HEK293 (cell line): ENCODE data around the gene TMEM259.

ENCODE experiments used
- ATF2 ChIP-seq: fragments of 450-650 bp; formaldehyde crosslinking; IDR thresholded peaks from 2 replicates; pipeline ENCODE4 v1.5.1; 2016; ENCODE audit warnings: missing biosample characterization, missing genetic modification characterization, low read depth
- GFI1B ChIP-seq: fragments of 450-650 bp; formaldehyde crosslinking; IDR thresholded peaks from 2 replicates; pipeline ENCODE4 v1.5.1; 2016; ENCODE audit warnings: missing biosample characterization, missing genetic modification characterization
- GLI2 ChIP-seq: fragments of 450-650 bp; formaldehyde crosslinking; IDR thresholded peaks from 2 replicates; pipeline ENCODE4; 2017; ENCODE audit warnings: missing biosample characterization, missing genetic modification characterization, low read depth, borderline replicate concordance
- KLF7 ChIP-seq: fragments of 450-650 bp; formaldehyde crosslinking; IDR thresholded peaks from 2 replicates; pipeline ENCODE4 v1.5.1; 2016; ENCODE audit warnings: missing biosample characterization, missing genetic modification characterization, borderline replicate concordance
- REST ChIP-seq: fragments of 450-650 bp; formaldehyde crosslinking; IDR thresholded peaks from 2 replicates; pipeline ENCODE4 v1.5.1; 2016; ENCODE audit warnings: missing biosample characterization, missing genetic modification characterization
- SCRT1 ChIP-seq: fragments of 450-650 bp; formaldehyde crosslinking; IDR thresholded peaks from 2 replicates; pipeline ENCODE4 v1.5.1; 2016; ENCODE audit warnings: missing biosample characterization, missing genetic modification characterization, borderline replicate concordance
- SETDB1 ChIP-seq: IDR thresholded peaks from one replicate; pipeline ENCODE4 v1.6.1; 2017; ENCODE audit warnings: mild to moderate bottlenecking, low read length, moderate library complexity, mixed read lengths; ENCODE audit not compliant: insufficient read length
- SP3 ChIP-seq: fragments of 450-650 bp; formaldehyde crosslinking; IDR thresholded peaks from 2 replicates; pipeline ENCODE4 v1.5.1; 2016; ENCODE audit warnings: missing biosample characterization, missing genetic modification characterization
- ZNF157 ChIP-seq: fragments of 450-650 bp; formaldehyde crosslinking; IDR thresholded peaks from 2 replicates; pipeline ENCODE4 v1.5.1; 2016; ENCODE audit warnings: missing biosample characterization, missing genetic modification characterization
- ZNF169 ChIP-seq: fragments of 450-650 bp; formaldehyde crosslinking; IDR thresholded peaks from 2 replicates; pipeline ENCODE4 v1.5.1; 2016; ENCODE audit warnings: missing biosample characterization, missing genetic modification characterization
- ZNF2 ChIP-seq: fragments of 450-650 bp; formaldehyde crosslinking; IDR thresholded peaks from 2 replicates; pipeline ENCODE4 v1.5.1; 2016; ENCODE audit warnings: missing biosample characterization, missing genetic modification characterization
- ZNF211 ChIP-seq: fragments of 450-650 bp; formaldehyde crosslinking; IDR thresholded peaks from 2 replicates; pipeline ENCODE4 v1.5.1; 2016; ENCODE audit warnings: low read depth, missing biosample characterization, missing genetic modification characterization
- ZNF223 ChIP-seq: fragments of 450-650 bp; formaldehyde crosslinking; IDR thresholded peaks from 2 replicates; pipeline ENCODE4 v1.5.1; 2016; ENCODE audit warnings: missing biosample characterization, missing genetic modification characterization
- ZNF324 ChIP-seq: fragments of 450-650 bp; formaldehyde crosslinking; IDR thresholded peaks from 2 replicates; pipeline ENCODE4 v1.5.1; 2016; ENCODE audit warnings: missing biosample characterization, missing genetic modification characterization
- ZNF394 ChIP-seq: fragments of 450-650 bp; formaldehyde crosslinking; IDR thresholded peaks from 2 replicates; pipeline ENCODE4 v1.5.1; 2016; ENCODE audit warnings: missing biosample characterization, missing genetic modification characterization, mild to moderate bottlenecking, moderate library complexity, borderline replicate concordance
- ZNF423 ChIP-seq: fragments of 450-650 bp; formaldehyde crosslinking; IDR thresholded peaks from 2 replicates; pipeline ENCODE4 v1.5.1; 2016; ENCODE audit warnings: missing biosample characterization, missing genetic modification characterization
- ZNF433 ChIP-seq: fragments of 450-650 bp; formaldehyde crosslinking; IDR thresholded peaks from 2 replicates; pipeline ENCODE4 v1.5.1; 2016; ENCODE audit warnings: missing biosample characterization, missing genetic modification characterization, low read depth
- ZNF488 ChIP-seq: fragments of 450-650 bp; formaldehyde crosslinking; IDR thresholded peaks from 2 replicates; pipeline ENCODE4 v1.5.1; 2016; ENCODE audit warnings: missing biosample characterization, missing genetic modification characterization
- ZNF513 ChIP-seq: fragments of 450-650 bp; IDR thresholded peaks from 2 replicates; pipeline ENCODE4 v1.5.1; 2018; ENCODE audit warnings: missing biosample characterization, missing genetic modification characterization
- ZNF514 ChIP-seq: fragments of 450-650 bp; formaldehyde crosslinking; IDR thresholded peaks from 2 replicates; pipeline ENCODE4 v1.5.1; 2016; ENCODE audit warnings: missing biosample characterization, missing genetic modification characterization
- ZNF555 ChIP-seq: fragments of 450-650 bp; formaldehyde crosslinking; conservative IDR thresholded peaks from 2 replicates; pipeline ENCODE4 v1.5.1; 2017; ENCODE audit warnings: missing biosample characterization, mild to moderate bottlenecking, missing genetic modification characterization, inconsistent platforms
- ZNF558 ChIP-seq: fragments of 450-650 bp; formaldehyde crosslinking; IDR thresholded peaks from 2 replicates; pipeline ENCODE4 v1.5.1; 2016; ENCODE audit warnings: missing biosample characterization, missing genetic modification characterization
- ZNF560 ChIP-seq: fragments of 450-650 bp; formaldehyde crosslinking; IDR thresholded peaks from 2 replicates; pipeline ENCODE4 v1.5.1; 2017; ENCODE audit warnings: missing biosample characterization, missing genetic modification characterization, borderline replicate concordance
- ZNF664 ChIP-seq: fragments of 450-650 bp; formaldehyde crosslinking; IDR thresholded peaks from 2 replicates; pipeline ENCODE4 v1.5.1; 2016; ENCODE audit warnings: missing biosample characterization, missing genetic modification characterization
- ZNF747 ChIP-seq: fragments of 450-650 bp; formaldehyde crosslinking; IDR thresholded peaks from 2 replicates; pipeline ENCODE4 v1.5.1; 2016; ENCODE audit warnings: missing biosample characterization, missing genetic modification characterization
- TF ChIP-seq, protein P1 (sequence below): sonication (generic); formaldehyde crosslinking; IDR thresholded peaks from 2 replicates; pipeline ENCODE4 v1.8.1; 2022; ENCODE audit warnings: mild to moderate bottlenecking, moderate library complexity, missing genetic modification reagents
- TF ChIP-seq, protein P2 (sequence below): fragments of 450-650 bp; formaldehyde crosslinking; IDR thresholded peaks from 2 replicates; pipeline ENCODE4 v1.5.1; 2016; ENCODE audit warnings: missing biosample characterization, missing genetic modification characterization

The TMEM259 gene

GRCh38 chr19:1000095-1000494, 20.8 kb downstream of the TMEM259 start, which contains the start of gene GRIN3B (continued):
- TF ChIP-seq REST (no peak), GFI1B (no peak), ZNF169 (tag by site-specific recombination) (no peak), SETDB1 (no peak), ZNF211 (no peak), ZNF488 (tag by site-specific recombination) (no peak), ZNF555 (tag by site-specific recombination) (no peak), SCRT1 (tag by site-specific recombination) (no peak), ZNF223 (tag by site-specific recombination) (no peak), ZNF2 (peak; percentile 43; the same call in 1 of the 2 replicates), SP3 (tag by site-specific recombination) (peak; percentile 45; the same call in 1 of the 2 replicates), ZNF157 (tag by site-specific recombination) (no peak), ZNF324 (no peak), ZNF664 (tag by site-specific recombination) (no peak), ZNF747 (tag by site-specific recombination) (no peak), ZNF514 (tag by site-specific recombination) (no peak), ZNF394 (tag by site-specific recombination) (no peak), ZNF433 (no peak), ZNF513 (tag by site-specific recombination) (no peak), ZNF558 (no peak), ATF2 (tag by site-specific recombination) (no peak), KLF7 (peak; percentile 75; the same call in 1 of the 2 replicates), ZNF560 (tag by site-specific recombination) (0 out of 2 replicates have a peak, but pooled peaks have one; percentile 6), GLI2 (no peak), ZNF423 (tag by site-specific recombination) (0 out of 2 replicates have a peak, but pooled peaks have one; percentile 20)
- TF ChIP-seq, protein P1, sequence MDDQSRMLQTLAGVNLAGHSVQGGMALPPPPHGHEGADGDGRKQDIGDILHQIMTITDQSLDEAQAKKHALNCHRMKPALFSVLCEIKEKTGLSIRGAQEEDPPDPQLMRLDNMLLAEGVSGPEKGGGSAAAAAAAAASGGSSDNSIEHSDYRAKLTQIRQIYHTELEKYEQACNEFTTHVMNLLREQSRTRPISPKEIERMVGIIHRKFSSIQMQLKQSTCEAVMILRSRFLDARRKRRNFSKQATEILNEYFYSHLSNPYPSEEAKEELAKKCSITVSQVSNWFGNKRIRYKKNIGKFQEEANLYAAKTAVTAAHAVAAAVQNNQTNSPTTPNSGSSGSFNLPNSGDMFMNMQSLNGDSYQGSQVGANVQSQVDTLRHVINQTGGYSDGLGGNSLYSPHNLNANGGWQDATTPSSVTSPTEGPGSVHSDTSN (CRISPR knock-in tag), result no peak
- TF ChIP-seq, protein P2, sequence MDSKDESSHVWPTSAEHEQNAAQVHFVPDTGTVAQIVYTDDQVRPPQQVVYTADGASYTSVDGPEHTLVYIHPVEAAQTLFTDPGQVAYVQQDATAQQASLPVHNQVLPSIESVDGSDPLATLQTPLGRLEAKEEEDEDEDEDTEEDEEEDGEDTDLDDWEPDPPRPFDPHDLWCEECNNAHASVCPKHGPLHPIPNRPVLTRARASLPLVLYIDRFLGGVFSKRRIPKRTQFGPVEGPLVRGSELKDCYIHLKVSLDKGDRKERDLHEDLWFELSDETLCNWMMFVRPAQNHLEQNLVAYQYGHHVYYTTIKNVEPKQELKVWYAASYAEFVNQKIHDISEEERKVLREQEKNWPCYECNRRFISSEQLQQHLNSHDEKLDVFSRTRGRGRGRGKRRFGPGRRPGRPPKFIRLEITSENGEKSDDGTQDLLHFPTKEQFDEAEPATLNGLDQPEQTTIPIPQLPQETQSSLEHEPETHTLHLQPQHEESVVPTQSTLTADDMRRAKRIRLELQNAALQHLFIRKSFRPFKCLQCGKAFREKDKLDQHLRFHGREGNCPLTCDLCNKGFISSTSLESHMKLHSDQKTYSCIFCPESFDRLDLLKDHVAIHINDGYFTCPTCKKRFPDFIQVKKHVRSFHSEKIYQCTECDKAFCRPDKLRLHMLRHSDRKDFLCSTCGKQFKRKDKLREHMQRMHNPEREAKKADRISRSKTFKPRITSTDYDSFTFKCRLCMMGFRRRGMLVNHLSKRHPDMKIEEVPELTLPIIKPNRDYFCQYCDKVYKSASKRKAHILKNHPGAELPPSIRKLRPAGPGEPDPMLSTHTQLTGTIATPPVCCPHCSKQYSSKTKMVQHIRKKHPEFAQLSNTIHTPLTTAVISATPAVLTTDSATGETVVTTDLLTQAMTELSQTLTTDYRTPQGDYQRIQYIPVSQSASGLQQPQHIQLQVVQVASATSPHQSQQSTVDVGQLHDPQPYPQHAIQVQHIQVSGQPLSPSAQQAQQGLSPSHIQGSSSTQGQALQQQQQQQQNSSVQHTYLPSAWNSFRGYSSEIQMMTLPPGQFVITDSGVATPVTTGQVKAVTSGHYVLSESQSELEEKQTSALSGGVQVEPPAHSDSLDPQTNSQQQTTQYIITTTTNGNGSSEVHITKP (tag by site-specific recombination), result peak; percentile 92
